Ovary (tissue), 9 donors: ENCODE results near the gene IL17B. TPM values are rescaled to one million over a fixed set of nuclear protein-coding genes. Genes with fewer than 3 reads are reported as not detected.

Experiments used
- DNase-seq, 5 donors: peaks; one replicate each; pipeline ENCODE4 v3.0.0-alpha.2; 2019 to 2020
- H3K27ac ChIP-seq, 2 donors: fragments of 200-600 bp; one replicate each; pipeline versions ENCODE4 v1.5.1 to v1.8.0; 2019 to 2022
- H3K27me3 ChIP-seq: fragments of 200-600 bp; one replicate; pipeline ENCODE4 v1.8.0; 2022
- H3K36me3 ChIP-seq: fragments of 200-600 bp; sonication (generic); one replicate; pipeline ENCODE4 v1.5.1; 2019
- H3K4me1 ChIP-seq: one replicate; pipeline ENCODE4 v1.8.1; 2013; ENCODE audit warnings: mild to moderate bottlenecking, moderate library complexity; ENCODE audit not compliant: insufficient read depth
- H3K4me3 ChIP-seq: fragments of 200-600 bp; sonication (generic); one replicate; pipeline ENCODE4 v1.5.1; 2017
- H3K9me3 ChIP-seq, 2 donors: fragments of 200-600 bp in 1 of 2; sonication (generic) in 1 of 2; one replicate each; pipeline versions ENCODE4 v1.5.1 to v1.8.1; 2013 to 2019; ENCODE audit warnings: mild to moderate bottlenecking in 1 of 2, moderate library complexity in 1 of 2
- EP300 ChIP-seq: sonication (generic); formaldehyde crosslinking; IDR thresholded peaks from one replicate; pipeline ENCODE4 v1.6.1; 2017; ENCODE audit warnings: antibody characterized with exemption
- POLR2A ChIP-seq: fragments of 450-650 bp; IDR thresholded peaks from one replicate; pipeline ENCODE4 v1.6.1; 2017; ENCODE audit warnings: antibody characterized with exemption, mild to moderate bottlenecking, moderate library complexity
- WGBS, 3 donors: extraction: QIAGEN DNeasy Blood & Tissue Kit in 1 of 3; methylation state at CpG; one replicate each; pipeline versions ENCODE4 v1.1.5 to v1.1.7; 2013 to 2017; 5-methylcytosine and 5-hydroxymethylcytosine counted together
- intact Hi-C, 4 donors: fragments of 100-400 bp; cut with DNase I; formaldehyde crosslinking; loops; one replicate each; pipeline versions ENCODE4 v1.11.0 to v1.15.1; 2022 to 2023
- polyA plus RNA-seq, 2 donors: library from polyadenylated mRNA; stranded (reverse); fragments of 200-250 nt in 1 of 2; fragments of 350-450 nt in 1 of 2; fragmentation: Illumina TruSeq in 1 of 2; extraction: RNeasy Lipid Tissue Mini Kit (QIAGEN cat#74804) in 1 of 2; gene quantifications; one replicate each; pipeline ENCODE4 v1.2.3, GENCODE V29; 2013 to 2014
- total RNA-seq, 7 donors: library from RNA; depleted of rRNA in 2 of 7; stranded (reverse); fragments of >200 nt in 2 of 7; fragmentation: NEBNext Ultra II Directional in 3 of 7; extraction: Animal tissue kit (Norgen Biotek cat#: 25700) in 3 of 7; gene quantifications; one replicate each; pipeline versions ENCODE4 v1.1.0 to v1.2.4, GENCODE V29; 2016 to 2023
- TF ChIP-seq, protein P1 (sequence below), 3 donors: fragments of 450-650 bp in 2 of 3; fragments of 200-600 bp in 1 of 3; IDR thresholded peaks; one replicate each; pipeline versions ENCODE4 v1.5.1 to v1.8.0; 2016 to 2022; ENCODE audit warnings: antibody characterized with exemption in 3 of 3, mild to moderate bottlenecking in 1 of 3
- donor health status: DM: no; HTN: no; CAD: no; lungs with moderate emphysema.
- donor health status: DM: no; HTN: no; CAD: no.
- donor health status: Bipolar disorder and iron deficiency.
- donor health status: DM: yes; HTN: yes; CAD: no.
- donor health status: DM: no; HTN: no; CAD: no.
- donor health status: DM: yes; HTN: yes; CAD: no.

The IL17B gene
- total and polyA plus RNA-seq, 9 donors: 0.47 to 1.7 (median 0.54) TPM; not detected in 6

DNA sequence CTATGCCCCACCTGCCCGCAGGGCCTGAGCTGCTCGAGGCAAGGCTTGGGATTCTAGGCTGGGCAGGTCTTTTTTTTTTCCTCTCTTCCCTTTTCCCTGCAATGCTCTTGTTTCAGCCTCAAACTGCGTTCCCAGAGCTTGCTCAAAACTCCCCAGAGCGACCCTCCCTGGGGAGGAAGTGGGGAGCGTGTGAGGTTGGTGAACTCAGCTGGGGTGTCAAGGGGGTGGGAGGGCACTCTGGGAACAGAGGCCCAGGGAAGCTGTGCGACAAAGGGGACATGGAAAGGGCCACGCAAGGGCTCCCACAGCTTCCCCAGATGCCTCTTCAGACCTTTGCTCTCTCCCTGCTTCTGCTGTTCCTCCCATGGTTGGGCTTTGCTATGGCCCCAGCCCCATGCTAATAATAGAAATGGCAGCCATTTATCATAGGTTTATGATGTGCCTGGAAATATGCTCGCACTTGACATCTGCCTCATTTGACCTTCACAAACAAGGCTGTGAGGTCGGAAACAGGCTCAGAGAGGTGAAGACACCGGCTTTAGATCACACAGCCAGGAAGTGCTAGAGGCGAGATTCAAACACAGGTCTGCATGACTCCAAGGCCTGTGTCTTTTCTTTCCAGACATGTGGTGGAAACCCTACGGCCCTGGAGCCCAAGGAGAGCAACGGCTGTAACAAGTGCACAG, 40.9 kb upstream of the IL17B start:
- Histone ChIP-seq H3K4me3 (no peak overlapping the region), H3K4me1 (peaks cover 65% of the 10 kb centered on the region)

DNA sequence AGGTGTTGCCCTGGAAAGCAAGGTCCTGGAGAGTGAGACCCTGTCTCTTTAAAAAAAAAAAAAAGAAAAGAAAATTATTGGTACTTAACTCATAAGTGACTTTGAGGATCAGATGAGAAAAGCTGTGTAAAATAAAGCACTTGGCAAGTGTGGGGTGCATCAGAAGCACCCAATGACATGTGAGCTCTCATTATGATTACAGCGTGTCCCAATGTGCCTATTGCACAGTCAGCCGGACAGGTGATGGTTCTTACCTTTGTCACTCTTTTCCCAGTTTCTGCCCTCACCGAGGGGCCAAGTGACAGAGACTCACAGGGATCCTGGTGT, 40.4 kb upstream of the IL17B start:
- Histone ChIP-seq H3K4me1 (peaks cover 70% of the 10 kb centered on the region), H3K27me3 (no peaks in the 10 kb centered on the region), H3K4me3 (no peak overlapping the region), H3K9me3 (no peaks in the 10 kb centered on the region), H3K27ac (peak overlapping the region; percentile 37 to 79), H3K36me3 (no peaks in the 10 kb centered on the region)
- intact Hi-C loops: no loop called here
- TF ChIP-seq, protein P1, sequence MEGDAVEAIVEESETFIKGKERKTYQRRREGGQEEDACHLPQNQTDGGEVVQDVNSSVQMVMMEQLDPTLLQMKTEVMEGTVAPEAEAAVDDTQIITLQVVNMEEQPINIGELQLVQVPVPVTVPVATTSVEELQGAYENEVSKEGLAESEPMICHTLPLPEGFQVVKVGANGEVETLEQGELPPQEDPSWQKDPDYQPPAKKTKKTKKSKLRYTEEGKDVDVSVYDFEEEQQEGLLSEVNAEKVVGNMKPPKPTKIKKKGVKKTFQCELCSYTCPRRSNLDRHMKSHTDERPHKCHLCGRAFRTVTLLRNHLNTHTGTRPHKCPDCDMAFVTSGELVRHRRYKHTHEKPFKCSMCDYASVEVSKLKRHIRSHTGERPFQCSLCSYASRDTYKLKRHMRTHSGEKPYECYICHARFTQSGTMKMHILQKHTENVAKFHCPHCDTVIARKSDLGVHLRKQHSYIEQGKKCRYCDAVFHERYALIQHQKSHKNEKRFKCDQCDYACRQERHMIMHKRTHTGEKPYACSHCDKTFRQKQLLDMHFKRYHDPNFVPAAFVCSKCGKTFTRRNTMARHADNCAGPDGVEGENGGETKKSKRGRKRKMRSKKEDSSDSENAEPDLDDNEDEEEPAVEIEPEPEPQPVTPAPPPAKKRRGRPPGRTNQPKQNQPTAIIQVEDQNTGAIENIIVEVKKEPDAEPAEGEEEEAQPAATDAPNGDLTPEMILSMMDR (IDR thresholded peaks at IDR 0.05): no peak
- TF ChIP-seq EP300 (no peak), POLR2A (no peak)
- DNase-seq: no peak
- 27 to 31% (median 27%) methylated on average over 3 of the region's 3 CpGs for WGBS, 3 donors

More for the DNA sequence above, 40.9 kb upstream of the IL17B start:
- no peak for TF ChIP-seq POLR2A
- no peak for TF ChIP-seq EP300
- TF ChIP-seq, protein P1 (IDR thresholded peaks at IDR 0.05): no peak
- intact Hi-C loops: loop anchor here in 1 of 4 donors (5.0 kb wide), 1 partner anchor 38 kb away; no protein-coding TSS in a partner anchor
- no peaks in the 10 kb centered on the region for H3K36me3 ChIP-seq
- peak overlapping the region; percentile 37 to 79 for H3K27ac ChIP-seq
- no peaks in the 10 kb centered on the region for H3K27me3 ChIP-seq
- H3K9me3 ChIP-seq: no peaks in the 10 kb centered on the region
- peak in 2 of 5 donors; percentile 12 to 43 for DNase-seq
- WGBS, 3 donors: 13 to 19% (median 18%) methylated on average over 13 of the region's 13 CpGs

DNA sequence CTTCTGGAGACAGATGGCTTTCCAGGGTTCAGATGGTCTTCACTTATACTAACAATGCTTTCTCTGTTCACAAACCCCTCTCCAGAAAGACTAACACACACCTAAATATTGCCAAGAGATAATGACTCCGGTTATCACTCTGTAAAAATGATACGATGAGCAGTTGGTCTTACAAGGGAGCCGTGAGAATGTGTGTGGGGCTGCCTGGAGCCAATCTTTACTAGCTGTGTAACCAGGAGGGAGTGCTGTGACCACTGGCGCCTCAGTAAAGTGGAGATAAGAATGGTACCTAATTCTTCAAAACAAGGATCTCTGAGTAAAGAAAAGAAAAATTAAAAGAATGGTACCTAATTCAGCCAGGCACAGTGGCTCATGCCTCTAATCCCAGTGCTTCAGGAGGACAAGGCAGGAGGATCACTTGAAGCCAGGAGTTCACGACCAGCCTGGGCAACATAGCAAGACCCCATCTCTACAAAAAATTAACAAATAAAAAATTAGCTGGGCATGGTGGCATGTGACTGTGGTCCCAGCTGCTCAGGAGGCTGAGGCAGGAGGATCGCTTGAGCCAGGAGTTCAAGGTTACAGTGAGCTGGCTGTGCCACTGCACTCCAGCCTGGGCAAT, 39.9 kb upstream of the IL17B start:
- no peaks in the 10 kb centered on the region for H3K9me3 ChIP-seq
- 11 to 24% (median 16%) methylated on average over 6 of the region's 6 CpGs for WGBS, 3 donors
- intact Hi-C loops: no loop called here

DNA sequence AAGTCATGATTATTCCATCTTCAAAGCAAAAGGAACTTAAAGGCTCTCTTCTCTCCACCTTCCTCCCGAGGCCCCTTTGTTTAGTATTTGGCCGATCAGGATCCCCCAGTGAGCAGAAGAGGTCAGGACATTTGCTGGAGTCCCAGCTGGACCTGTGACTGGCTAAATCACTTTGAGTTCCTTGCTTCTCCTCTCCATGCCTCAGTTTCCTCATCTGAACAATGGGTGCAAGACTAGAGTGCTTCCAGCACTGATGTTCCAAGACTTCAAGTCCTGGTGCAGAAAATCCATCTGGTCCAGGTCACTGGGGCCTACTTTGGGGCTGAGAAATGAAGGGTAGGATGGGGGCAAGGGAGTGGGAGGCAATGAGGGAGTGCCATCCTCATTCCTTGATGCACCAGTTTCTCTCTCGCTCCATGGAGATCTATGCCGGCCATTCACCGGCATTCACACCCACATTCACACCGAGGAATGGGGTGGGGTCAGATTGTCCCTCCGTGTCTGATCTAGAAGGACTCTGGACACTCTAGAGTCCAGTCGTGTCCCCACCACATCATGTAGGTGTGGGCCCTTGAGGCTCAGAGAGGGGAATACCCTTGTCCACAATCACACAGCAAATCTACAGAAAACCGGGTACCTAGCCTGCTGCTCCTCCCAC, 38.7 kb upstream of the IL17B start:
- Histone ChIP-seq H3K27ac (peak overlapping the region; percentile 41 to 79), H3K4me1 (peaks cover 69% of the 10 kb centered on the region), H3K4me3 (peak overlapping the region; percentile 8), H3K36me3 (no peaks in the 10 kb centered on the region), H3K27me3 (no peaks in the 10 kb centered on the region), H3K9me3 (no peaks in the 10 kb centered on the region)
- WGBS, 3 donors: 6 to 19% (median 12%) methylated on average over 9 of the region's 9 CpGs
- peak in 2 of 5 donors; percentile 20 to 35 for DNase-seq
- TF ChIP-seq POLR2A (no peak), EP300 (no peak)
- TF ChIP-seq, protein P1 (IDR thresholded peaks at IDR 0.05): no peak
- intact Hi-C loops: no loop called here

More for the DNA sequence above, 39.9 kb upstream of the IL17B start:
- peak overlapping the region; percentile 37 to 79 for H3K27ac ChIP-seq
- H3K27me3 ChIP-seq: no peaks in the 10 kb centered on the region
- no peak for TF ChIP-seq EP300
- TF ChIP-seq POLR2A: no peak
- peak in 2 of 5 donors; percentile 9 to 35 for DNase-seq
- no peaks in the 10 kb centered on the region for H3K36me3 ChIP-seq
- no peak overlapping the region for H3K4me3 ChIP-seq
- H3K4me1 ChIP-seq: peaks cover 73% of the 10 kb centered on the region
